ENCODE results near the gene UNKL.

Gene UNKL

GRCh38 chr16:1314399-1315068 lies 100.0 kb downstream of the UNKL start:
- no peak for DNase-seq (ENCODE audit: low read depth)
- no peak overlapping the region for H3K4me3 ChIP-seq (ENCODE audit: low read length)
- TF ChIP-seq CTCF (conservative IDR thresholded peaks at IDR 0.05; ENCODE audit: low read depth, low read length): no peak

- H3K4me3 ChIP-seq (ENCODE audit: low read length): no peak overlapping the region
- TF ChIP-seq CTCF (conservative IDR thresholded peaks at IDR 0.05; ENCODE audit: low read depth, low read length): no peak
- no peak for DNase-seq (ENCODE audit: low read depth)
Observed at GRCh38 chr16:1313721-1314369, 100.7 kb downstream of the UNKL start.
